Astrocyte (in vitro differentiated cells and primary cell): ENCODE measurements around the gene ZNF516.

Experiments
- CTCF ChIP-seq: IDR thresholded peaks from 2 replicates; pipeline ENCODE4 v1.5.1; 2011; ENCODE audit warnings: low read depth, mild to moderate bottlenecking, inconsistent platforms, low read length, moderate library complexity; ENCODE audit not compliant: insufficient read depth
- EZH2 ChIP-seq: IDR thresholded peaks from 2 replicates; pipeline ENCODE4 v1.6.1; 2012; ENCODE audit warnings: mild to moderate bottlenecking, low read length, inconsistent platforms; ENCODE audit not compliant: insufficient read depth

GRCh38 chr18:76466410-76466991 lies 28.5 kb downstream of the ZNF516 start:
- TF ChIP-seq CTCF = no peak
- no peak for TF ChIP-seq EZH2
